ENCODE results near the gene BNC2. TPM values are rescaled to one million over a fixed set of nuclear protein-coding genes. Genes with fewer than 3 reads are reported as not detected.

BNC2 gene
- total and polyA plus RNA-seq, 2 experiments from 2014 or later: 19.3 to 20.7 TPM

DNA sequence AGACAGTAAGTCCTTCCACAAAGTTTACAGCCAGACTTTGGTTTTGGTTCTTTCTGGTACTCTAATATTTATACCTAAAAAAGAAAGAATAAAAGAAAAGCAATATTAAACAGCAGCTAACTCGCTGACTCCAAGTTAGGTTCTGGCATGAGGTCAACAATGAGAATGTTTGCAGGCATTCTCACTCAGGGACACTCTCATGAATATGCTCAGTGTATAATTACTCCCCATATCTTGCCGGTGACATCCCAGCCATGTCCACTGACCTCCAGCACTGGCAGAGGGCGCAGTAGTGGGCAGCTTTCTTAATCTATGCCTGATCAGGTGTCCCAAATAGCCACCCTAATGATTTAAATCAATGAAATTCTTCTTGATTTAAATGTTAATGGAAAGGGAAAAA is 151.5 kb downstream of the BNC2 start:
- TF ChIP-seq EZH2 (IDR thresholded peaks at IDR 0.05; ENCODE audit: borderline replicate concordance) (no peak), EZH2phosphoT487 (IDR thresholded peaks at IDR 0.05; ENCODE audit: low read depth, severe bottlenecking, unreplicated experiment) (no peak)
- TF ChIP-seq, protein P1, sequence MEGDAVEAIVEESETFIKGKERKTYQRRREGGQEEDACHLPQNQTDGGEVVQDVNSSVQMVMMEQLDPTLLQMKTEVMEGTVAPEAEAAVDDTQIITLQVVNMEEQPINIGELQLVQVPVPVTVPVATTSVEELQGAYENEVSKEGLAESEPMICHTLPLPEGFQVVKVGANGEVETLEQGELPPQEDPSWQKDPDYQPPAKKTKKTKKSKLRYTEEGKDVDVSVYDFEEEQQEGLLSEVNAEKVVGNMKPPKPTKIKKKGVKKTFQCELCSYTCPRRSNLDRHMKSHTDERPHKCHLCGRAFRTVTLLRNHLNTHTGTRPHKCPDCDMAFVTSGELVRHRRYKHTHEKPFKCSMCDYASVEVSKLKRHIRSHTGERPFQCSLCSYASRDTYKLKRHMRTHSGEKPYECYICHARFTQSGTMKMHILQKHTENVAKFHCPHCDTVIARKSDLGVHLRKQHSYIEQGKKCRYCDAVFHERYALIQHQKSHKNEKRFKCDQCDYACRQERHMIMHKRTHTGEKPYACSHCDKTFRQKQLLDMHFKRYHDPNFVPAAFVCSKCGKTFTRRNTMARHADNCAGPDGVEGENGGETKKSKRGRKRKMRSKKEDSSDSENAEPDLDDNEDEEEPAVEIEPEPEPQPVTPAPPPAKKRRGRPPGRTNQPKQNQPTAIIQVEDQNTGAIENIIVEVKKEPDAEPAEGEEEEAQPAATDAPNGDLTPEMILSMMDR (IDR thresholded peaks at IDR 0.05; ENCODE audit: poor library complexity): no peak
- Histone ChIP-seq H3K4me3 (no peak overlapping the region), H2AFZ (no peak overlapping the region), H3K4me2 (no peak overlapping the region), H3K27ac (no peak overlapping the region), H3K9me2 (replicated peaks; ENCODE audit: insufficient read depth) (no peaks in the 10 kb centered on the region), H3K4me1 (ENCODE audit: insufficient read depth) (no peaks in the 10 kb centered on the region), H3K9me3 (ENCODE audit: low read depth) (no peaks in the 10 kb centered on the region), H3K36me3 (replicated peaks; ENCODE audit: insufficient read depth, low read depth) (no peaks in the 10 kb centered on the region), H3K79me2 (peaks cover 2% of the 10 kb centered on the region), H3K27me3 (no peaks in the 10 kb centered on the region), H4K20me1 (ENCODE audit: insufficient read depth, poor library complexity, severe bottlenecking) (no peaks in the 10 kb centered on the region)
- no peak for DNase-seq (ENCODE audit: low spot score)
- WGBS (ENCODE audit: low lambda C conversion rate, missing lambda C conversion rate): 94% methylated on average over 3 of the region's 3 CpGs

DNA sequence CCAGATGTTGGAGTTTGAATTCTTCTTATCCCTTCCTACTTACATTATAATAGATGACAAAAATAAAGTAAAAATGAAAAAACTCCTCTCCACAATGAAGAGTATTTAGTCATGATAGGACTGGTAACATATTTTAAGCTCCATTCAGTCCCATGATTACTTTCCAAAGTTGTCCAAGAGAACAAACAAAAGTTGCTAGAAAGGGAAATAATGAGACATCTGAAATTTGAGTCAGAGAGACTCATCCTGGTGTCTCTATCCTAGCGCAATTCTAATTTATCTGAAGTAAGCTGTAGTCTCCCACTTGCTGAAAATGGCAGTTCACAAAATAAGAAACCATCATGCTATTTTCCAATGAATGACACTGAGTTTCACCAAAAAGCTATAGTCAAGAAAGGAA is 152.2 kb downstream of the BNC2 start:
- no peak overlapping the region for H3K27ac ChIP-seq
- no peaks in the 10 kb centered on the region for H4K20me1 ChIP-seq (ENCODE audit: insufficient read depth, poor library complexity, severe bottlenecking)
- no peak overlapping the region for H2AFZ ChIP-seq
- H3K4me2 ChIP-seq: no peak overlapping the region
- H3K4me1 ChIP-seq (ENCODE audit: insufficient read depth): no peaks in the 10 kb centered on the region
- no peaks in the 10 kb centered on the region for H3K9me3 ChIP-seq (ENCODE audit: low read depth)
- no peaks in the 10 kb centered on the region for H3K9me2 ChIP-seq (replicated peaks; ENCODE audit: insufficient read depth)
- H3K79me2 ChIP-seq: peaks cover 2% of the 10 kb centered on the region
- H3K36me3 ChIP-seq (replicated peaks; ENCODE audit: insufficient read depth, low read depth): no peaks in the 10 kb centered on the region
- DNase-seq (ENCODE audit: low spot score): no peak
- 88% methylated on average over 1 of the region's 1 CpG for WGBS (ENCODE audit: low lambda C conversion rate, missing lambda C conversion rate)
- H3K27me3 ChIP-seq: no peaks in the 10 kb centered on the region
- H3K4me3 ChIP-seq: no peak overlapping the region
- TF ChIP-seq EZH2phosphoT487 (IDR thresholded peaks at IDR 0.05; ENCODE audit: low read depth, severe bottlenecking, unreplicated experiment) (no peak), EZH2 (IDR thresholded peaks at IDR 0.05; ENCODE audit: borderline replicate concordance) (no peak)
- TF ChIP-seq, protein P1 (IDR thresholded peaks at IDR 0.05; ENCODE audit: poor library complexity): no peak

DNA sequence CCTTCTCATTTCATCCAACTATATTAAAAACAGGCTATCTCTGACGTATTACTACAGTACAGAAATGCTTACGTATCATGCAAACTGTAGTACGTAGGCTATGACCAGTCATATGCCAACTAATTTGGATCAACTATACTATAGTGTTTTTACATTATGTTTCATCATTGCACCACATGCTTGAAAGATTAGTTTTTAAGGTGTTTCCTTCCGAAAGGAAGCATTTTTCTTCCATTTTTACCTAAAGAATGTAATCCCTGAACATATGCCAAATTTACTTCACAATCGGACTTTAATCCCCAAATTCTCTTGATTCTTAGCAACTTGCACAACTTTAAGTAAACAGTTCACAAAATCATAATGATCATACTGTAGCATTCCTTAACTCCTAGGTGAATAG is 153.9 kb downstream of the BNC2 start:
- Histone ChIP-seq H3K27ac (no peak overlapping the region), H3K79me2 (peaks cover 6% of the 10 kb centered on the region), H3K9me2 (replicated peaks; ENCODE audit: insufficient read depth) (no peaks in the 10 kb centered on the region), H3K4me2 (no peak overlapping the region), H3K36me3 (replicated peaks; ENCODE audit: insufficient read depth, low read depth) (no peaks in the 10 kb centered on the region), H2AFZ (no peak overlapping the region), H3K4me3 (no peak overlapping the region), H3K9me3 (ENCODE audit: low read depth) (no peaks in the 10 kb centered on the region), H4K20me1 (ENCODE audit: insufficient read depth, poor library complexity, severe bottlenecking) (no peaks in the 10 kb centered on the region), H3K27me3 (no peaks in the 10 kb centered on the region), H3K4me1 (ENCODE audit: insufficient read depth) (no peaks in the 10 kb centered on the region)
- no peak for DNase-seq (ENCODE audit: low spot score)
- 93% methylated on average over 5 of the region's 5 CpGs for WGBS (ENCODE audit: low lambda C conversion rate, missing lambda C conversion rate)
- no peak for TF ChIP-seq EZH2phosphoT487 (IDR thresholded peaks at IDR 0.05; ENCODE audit: low read depth, severe bottlenecking, unreplicated experiment)
- no peak for TF ChIP-seq EZH2 (IDR thresholded peaks at IDR 0.05; ENCODE audit: borderline replicate concordance)
- TF ChIP-seq, protein P1 (IDR thresholded peaks at IDR 0.05; ENCODE audit: poor library complexity): no peak

DNA sequence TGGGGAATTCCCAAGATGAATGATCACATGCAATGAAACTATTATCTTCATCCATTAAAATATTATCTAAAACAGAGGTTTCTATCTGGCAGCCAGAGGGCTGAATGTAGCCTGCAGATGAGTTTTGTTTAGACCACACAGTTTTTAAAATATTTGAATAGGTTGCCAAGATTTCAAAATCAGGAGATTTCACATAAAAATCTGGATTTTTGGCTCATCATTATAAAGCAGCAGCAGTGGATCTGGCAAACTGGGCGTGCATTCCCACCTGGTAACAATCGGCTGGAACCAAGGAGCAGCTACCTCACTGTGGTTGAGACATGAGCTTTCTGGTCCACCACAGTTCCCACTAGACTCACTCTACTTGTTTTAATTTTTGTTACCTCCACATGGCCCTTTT is 155.1 kb downstream of the BNC2 start:
- H2AFZ ChIP-seq: no peak overlapping the region
- H3K9me2 ChIP-seq (replicated peaks; ENCODE audit: insufficient read depth): no peaks in the 10 kb centered on the region
- no peaks in the 10 kb centered on the region for H3K36me3 ChIP-seq (replicated peaks; ENCODE audit: insufficient read depth, low read depth)
- no peaks in the 10 kb centered on the region for H3K4me1 ChIP-seq (ENCODE audit: insufficient read depth)
- H3K27ac ChIP-seq: no peak overlapping the region
- TF ChIP-seq, protein P1 (IDR thresholded peaks at IDR 0.05; ENCODE audit: poor library complexity): no peak
- no peak for TF ChIP-seq EZH2 (IDR thresholded peaks at IDR 0.05; ENCODE audit: borderline replicate concordance)
- no peak for TF ChIP-seq EZH2phosphoT487 (IDR thresholded peaks at IDR 0.05; ENCODE audit: low read depth, severe bottlenecking, unreplicated experiment)
- no peaks in the 10 kb centered on the region for H3K27me3 ChIP-seq
- H3K4me3 ChIP-seq: no peak overlapping the region
- WGBS (ENCODE audit: low lambda C conversion rate, missing lambda C conversion rate): 78% methylated on average over 2 of the region's 2 CpGs
- H3K4me2 ChIP-seq: no peak overlapping the region
- peaks cover 4% of the 10 kb centered on the region for H3K79me2 ChIP-seq
- DNase-seq (ENCODE audit: low spot score): no peak
- H4K20me1 ChIP-seq (ENCODE audit: insufficient read depth, poor library complexity, severe bottlenecking): no peaks in the 10 kb centered on the region
- H3K9me3 ChIP-seq (ENCODE audit: low read depth): no peaks in the 10 kb centered on the region
